Neutrophil (primary cell): Measurements from ENCODE around the gene TRIOBP.
A peak's percentile ranks its signal among the peaks of the same experiment; 100 is the strongest.

Experiments
- H3K27ac ChIP-seq: fragments of 200-600 bp; sonication (generic); 2 replicates; pipeline ENCODE4 v1.5.1; 2016; ENCODE audit warnings: mild to moderate bottlenecking, moderate library complexity
- H3K27me3 ChIP-seq: fragments of 200-600 bp; sonication (generic); 2 replicates; pipeline ENCODE4 v1.6.0; 2016; ENCODE audit warnings: mild to moderate bottlenecking
- H3K36me3 ChIP-seq: fragments of 200-600 bp; sonication (generic); 2 replicates; pipeline ENCODE4 v1.5.1; 2017
- H3K4me1 ChIP-seq, 2 experiments: fragments of 200-600 bp in 1 of 2; sonication (generic) in 1 of 2; 1 replicate in 1 of 2; 2 replicates in 1 of 2; pipeline versions ENCODE4 v1.5.1 to v1.6.1; 2013 to 2016; ENCODE audit warnings: low read depth in 1 of 2, low read length in 1 of 2, mild to moderate bottlenecking in 1 of 2, moderate library complexity in 1 of 2; ENCODE audit not compliant: control insufficient read depth in 1 of 2, insufficient read depth in 1 of 2
- H3K4me3 ChIP-seq, 2 experiments: fragments of 200-600 bp in 1 of 2; sonication (generic) in 1 of 2; 1 replicate in 1 of 2; 2 replicates in 1 of 2; pipeline ENCODE4 v1.5.1; 2013 to 2016; ENCODE audit warnings: low read depth in 1 of 2, low read length in 1 of 2, mild to moderate bottlenecking in 1 of 2, moderate library complexity in 1 of 2
- H3K9me3 ChIP-seq: fragments of 200-600 bp; sonication (generic); 2 replicates; pipeline ENCODE4 v1.5.1; 2016
- CTCF ChIP-seq: fragments of 200-600 bp; sonication (generic); IDR thresholded peaks from 2 replicates; pipeline ENCODE4 v1.5.1; 2016; ENCODE audit warnings: antibody characterized with exemption

The TRIOBP gene

GRCh38 chr22:37703906-37704305 is 7.1 kb downstream of the TRIOBP start:
- Histone ChIP-seq H3K27ac (no peak overlapping the region), H3K27me3 (no peaks in the 10 kb centered on the region), H3K36me3 (peaks cover 6% of the 10 kb centered on the region), H3K4me1 (peaks cover 27 to 29% of the 10 kb centered on the region in 2 experiments), H3K9me3 (no peaks in the 10 kb centered on the region), H3K4me3 (no peak overlapping the region)
- TF ChIP-seq CTCF = no peak

GRCh38 chr22:37704645-37705044 is 7.8 kb downstream of the TRIOBP start:
- Histone ChIP-seq H3K9me3 (no peaks in the 10 kb centered on the region), H3K4me3 (no peak overlapping the region), H3K27ac (no peak overlapping the region), H3K36me3 (peaks cover 6% of the 10 kb centered on the region), H3K27me3 (no peaks in the 10 kb centered on the region), H3K4me1 (peaks cover 29 to 30% of the 10 kb centered on the region in 2 experiments)
- no peak for TF ChIP-seq CTCF

GRCh38 chr22:37705205-37705604 is 8.4 kb downstream of the TRIOBP start:
- Histone ChIP-seq H3K9me3 (no peaks in the 10 kb centered on the region), H3K27me3 (no peaks in the 10 kb centered on the region), H3K4me3 (no peak overlapping the region), H3K4me1 (peaks cover 29 to 30% of the 10 kb centered on the region in 2 experiments), H3K36me3 (peaks cover 6% of the 10 kb centered on the region), H3K27ac (no peak overlapping the region)
- TF ChIP-seq CTCF = no peak

- Histone ChIP-seq H3K4me3 (peak overlapping the region in 1 of 2 experiments; percentile 23), H3K36me3 (peaks cover 5% of the 10 kb centered on the region), H3K4me1 (peaks cover 10 to 16% of the 10 kb centered on the region in 2 experiments), H3K9me3 (no peaks in the 10 kb centered on the region), H3K27me3 (no peaks in the 10 kb centered on the region), H3K27ac (peak overlapping the region; percentile 56)
- TF ChIP-seq CTCF = no peak
Observed at GRCh38 chr22:37708580-37709444, 12.0 kb downstream of the TRIOBP start.

GRCh38 chr22:37709445-37709765 is 12.6 kb downstream of the TRIOBP start:
- H3K27ac ChIP-seq = no peak overlapping the region
- no peaks in the 10 kb centered on the region for H3K9me3 ChIP-seq
- H3K4me3 ChIP-seq = no peak overlapping the region
- TF ChIP-seq CTCF = no peak
- H3K4me1 ChIP-seq = peaks cover 10 to 15% of the 10 kb centered on the region in 2 experiments
- peaks cover 3% of the 10 kb centered on the region for H3K36me3 ChIP-seq
- H3K27me3 ChIP-seq = no peaks in the 10 kb centered on the region
